ENCODE results near the gene NKX3-2. TPM values are rescaled to one million over a fixed set of nuclear protein-coding genes. Genes with fewer than 3 reads are reported as not detected.

The NKX3-2 gene
- total and polyA plus RNA-seq, 2 experiments from 2014 or later = under 0.01 TPM; not detected in 1

DNA sequence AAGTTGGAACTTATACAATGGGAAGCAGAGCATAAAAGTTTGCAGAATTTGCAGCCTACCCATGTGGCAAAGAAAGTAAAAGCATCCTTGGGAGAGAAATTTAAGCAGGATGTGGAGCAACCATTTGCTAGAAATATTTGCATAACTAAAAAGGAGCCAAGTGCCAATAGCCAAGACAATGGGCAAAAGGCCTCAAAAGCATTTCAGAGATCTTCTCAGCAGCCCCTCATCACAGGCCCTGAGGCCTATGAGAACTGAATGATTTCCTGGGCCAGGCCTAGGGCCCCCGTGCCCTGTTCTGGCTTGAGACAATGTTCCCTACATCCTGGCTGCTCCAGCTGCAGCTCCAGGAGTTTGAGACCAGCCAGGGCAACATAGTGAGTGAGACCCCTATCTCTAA is 34.9 kb downstream of the NKX3-2 start:
- H3K9me3 ChIP-seq (ENCODE audit: low read depth) = no peaks in the 10 kb centered on the region
- in situ Hi-C loops (cut with MboI) = no loop called here
- no peak overlapping the region for H3K4me3 ChIP-seq
- TF ChIP-seq EZH2phosphoT487 (IDR thresholded peaks at IDR 0.05; ENCODE audit: insufficient read depth, low read depth) (no peak), EZH2 (IDR thresholded peaks at IDR 0.05; ENCODE audit: insufficient read depth, poor library complexity, severe bottlenecking) (no peak)
- no peak overlapping the region for H3K4me2 ChIP-seq (ENCODE audit: unreplicated experiment)
- WGBS, 2 experiments (ENCODE audit: low coverage in 1 of 2, low lambda C conversion rate in 2 of 2, missing lambda C conversion rate in 2 of 2) = 33 to 58% methylated on average over 1 of the region's 1 CpG
- no peaks in the 10 kb centered on the region for H3K9me2 ChIP-seq (ENCODE audit: insufficient read depth)
- H3K27me3 ChIP-seq (replicated peaks; ENCODE audit: insufficient read depth) = peaks cover 12% of the 10 kb centered on the region; the same call in 1 of the 2 replicates
- no peaks in the 10 kb centered on the region for H4K20me1 ChIP-seq (ENCODE audit: insufficient read depth)
- no peak overlapping the region for H2AFZ ChIP-seq
- no peaks in the 10 kb centered on the region for H3K79me2 ChIP-seq (ENCODE audit: insufficient read depth)
- no peak overlapping the region for H3K27ac ChIP-seq
- H3K4me1 ChIP-seq (ENCODE audit: insufficient read depth) = no peaks in the 10 kb centered on the region
- H3K9ac ChIP-seq = no peak overlapping the region
- DNase-seq = no peak
- H3F3A ChIP-seq (ENCODE audit: insufficient read depth) = no peaks in the 10 kb centered on the region
- H3K36me3 ChIP-seq (ENCODE audit: low read depth) = no peaks in the 10 kb centered on the region

DNA sequence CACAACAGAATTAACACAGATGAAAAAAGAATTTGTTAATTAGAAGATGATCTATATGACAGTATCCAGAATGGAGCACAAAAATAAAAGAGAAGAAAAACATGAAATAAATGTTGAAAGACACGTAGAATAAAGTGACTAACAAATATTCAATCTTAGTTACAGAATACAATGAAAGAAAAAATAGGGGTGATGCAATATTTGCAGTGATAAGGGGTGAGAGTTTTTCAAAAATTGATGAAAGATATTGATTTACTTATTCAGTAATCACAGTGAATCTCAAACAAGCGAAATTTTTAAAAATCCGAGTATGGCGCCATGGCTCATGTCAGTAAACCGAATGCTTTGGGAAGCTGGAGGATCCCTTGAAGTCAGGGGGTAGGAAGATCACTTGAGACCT is 39.9 kb downstream of the NKX3-2 start:
- no peak overlapping the region for H3K4me3 ChIP-seq
- no peak overlapping the region for H3K27ac ChIP-seq
- H3K4me1 ChIP-seq (ENCODE audit: insufficient read depth) = no peaks in the 10 kb centered on the region
- H3K9me2 ChIP-seq (ENCODE audit: insufficient read depth) = no peaks in the 10 kb centered on the region
- H3K79me2 ChIP-seq (ENCODE audit: insufficient read depth) = no peaks in the 10 kb centered on the region
- TF ChIP-seq EZH2phosphoT487 (IDR thresholded peaks at IDR 0.05; ENCODE audit: insufficient read depth, low read depth) = no peak
- TF ChIP-seq EZH2 (IDR thresholded peaks at IDR 0.05; ENCODE audit: insufficient read depth, poor library complexity, severe bottlenecking) = no peak
- H3K27me3 ChIP-seq (replicated peaks; ENCODE audit: insufficient read depth) = peaks cover 4% of the 10 kb centered on the region
- no peaks in the 10 kb centered on the region for H3F3A ChIP-seq (ENCODE audit: insufficient read depth)
- H3K36me3 ChIP-seq (ENCODE audit: low read depth) = no peaks in the 10 kb centered on the region
- WGBS, 2 experiments (ENCODE audit: low coverage in 1 of 2, low lambda C conversion rate in 2 of 2, missing lambda C conversion rate in 2 of 2) = 84 to 87% methylated on average over 5 of the region's 5 CpGs
- no peak overlapping the region for H3K4me2 ChIP-seq (ENCODE audit: unreplicated experiment)
- H4K20me1 ChIP-seq (ENCODE audit: insufficient read depth) = no peaks in the 10 kb centered on the region
- H3K9me3 ChIP-seq (ENCODE audit: low read depth) = no peaks in the 10 kb centered on the region
- no peak overlapping the region for H2AFZ ChIP-seq
- DNase-seq = no peak
- in situ Hi-C loops (cut with MboI) = no loop called here
- H3K9ac ChIP-seq = no peak overlapping the region

DNA sequence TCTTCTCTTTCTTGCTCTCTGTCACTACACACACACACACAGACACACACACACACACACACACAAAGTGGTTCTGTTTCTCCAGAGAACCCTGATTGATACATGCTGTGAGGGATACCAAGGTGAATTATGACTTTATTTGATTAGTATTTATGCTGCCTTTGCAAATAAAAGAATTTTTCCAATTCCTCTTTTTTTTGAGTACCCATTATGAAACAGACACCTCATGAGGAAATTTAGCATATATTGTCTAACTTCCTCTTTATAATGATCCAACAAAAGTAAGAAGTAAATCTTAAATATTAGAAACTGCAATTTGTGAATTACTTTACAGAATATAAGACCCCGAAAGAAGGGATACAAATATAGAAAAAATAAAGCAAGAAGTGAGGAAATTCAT is 45.8 kb downstream of the NKX3-2 start:
- Histone ChIP-seq H3K9me2 (ENCODE audit: insufficient read depth) (no peaks in the 10 kb centered on the region), H3K79me2 (ENCODE audit: insufficient read depth) (no peaks in the 10 kb centered on the region), H3F3A (ENCODE audit: insufficient read depth) (no peaks in the 10 kb centered on the region), H3K9ac (no peak overlapping the region), H3K4me2 (ENCODE audit: unreplicated experiment) (no peak overlapping the region), H3K4me3 (no peak overlapping the region), H3K4me1 (ENCODE audit: insufficient read depth) (no peaks in the 10 kb centered on the region), H3K9me3 (ENCODE audit: low read depth) (no peaks in the 10 kb centered on the region), H3K27me3 (replicated peaks; ENCODE audit: insufficient read depth) (peaks cover 33% of the 10 kb centered on the region), H4K20me1 (ENCODE audit: insufficient read depth) (no peaks in the 10 kb centered on the region), H3K36me3 (ENCODE audit: low read depth) (no peaks in the 10 kb centered on the region), H2AFZ (no peak overlapping the region), H3K27ac (no peak overlapping the region)
- DNase-seq = no peak
- 56 to 57% methylated on average over 1 of the region's 1 CpG for WGBS, 2 experiments (ENCODE audit: low coverage in 1 of 2, low lambda C conversion rate in 2 of 2, missing lambda C conversion rate in 2 of 2)
- TF ChIP-seq EZH2phosphoT487 (IDR thresholded peaks at IDR 0.05; ENCODE audit: insufficient read depth, low read depth) (no peak), EZH2 (IDR thresholded peaks at IDR 0.05; ENCODE audit: insufficient read depth, poor library complexity, severe bottlenecking) (no peak)
- in situ Hi-C loops (cut with MboI) = no loop called here

DNA sequence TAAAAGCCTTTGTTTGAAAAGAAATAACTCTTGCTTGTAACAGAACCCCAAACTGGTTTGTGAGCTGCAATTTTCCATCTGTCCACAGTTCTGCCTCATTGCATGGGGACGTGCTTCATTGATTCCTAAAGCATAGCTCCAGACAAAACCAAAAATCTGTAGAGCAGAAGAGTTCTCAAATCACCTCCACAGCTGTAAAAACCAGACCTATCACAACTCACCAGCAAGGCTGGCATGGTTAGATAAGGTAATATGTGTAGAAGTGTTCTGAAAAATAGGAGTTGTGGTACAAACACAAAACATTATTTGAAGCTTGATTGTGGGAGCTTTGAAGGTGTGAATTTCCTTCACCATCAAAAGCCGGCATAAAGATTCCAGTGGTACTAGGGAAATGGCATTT is 47.7 kb downstream of the NKX3-2 start:
- Histone ChIP-seq H3K9ac (no peak overlapping the region), H3K4me1 (ENCODE audit: insufficient read depth) (no peaks in the 10 kb centered on the region), H3K9me2 (ENCODE audit: insufficient read depth) (no peaks in the 10 kb centered on the region), H3K36me3 (ENCODE audit: low read depth) (no peaks in the 10 kb centered on the region), H3K27me3 (replicated peaks; ENCODE audit: insufficient read depth) (peaks cover 33% of the 10 kb centered on the region), H3K27ac (no peak overlapping the region), H3K9me3 (ENCODE audit: low read depth) (no peaks in the 10 kb centered on the region), H3K4me2 (ENCODE audit: unreplicated experiment) (no peak overlapping the region), H3F3A (ENCODE audit: insufficient read depth) (no peaks in the 10 kb centered on the region), H4K20me1 (ENCODE audit: insufficient read depth) (no peaks in the 10 kb centered on the region), H3K79me2 (ENCODE audit: insufficient read depth) (no peaks in the 10 kb centered on the region), H2AFZ (no peak overlapping the region), H3K4me3 (no peak overlapping the region)
- WGBS, 2 experiments (ENCODE audit: low coverage in 1 of 2, low lambda C conversion rate in 2 of 2, missing lambda C conversion rate in 2 of 2) = 5 to 6% methylated on average over 2 of the region's 2 CpGs
- TF ChIP-seq EZH2phosphoT487 (IDR thresholded peaks at IDR 0.05; ENCODE audit: insufficient read depth, low read depth) (no peak), EZH2 (IDR thresholded peaks at IDR 0.05; ENCODE audit: insufficient read depth, poor library complexity, severe bottlenecking) (no peak)
- no peak for DNase-seq
- in situ Hi-C loops (cut with MboI) = no loop called here

DNA sequence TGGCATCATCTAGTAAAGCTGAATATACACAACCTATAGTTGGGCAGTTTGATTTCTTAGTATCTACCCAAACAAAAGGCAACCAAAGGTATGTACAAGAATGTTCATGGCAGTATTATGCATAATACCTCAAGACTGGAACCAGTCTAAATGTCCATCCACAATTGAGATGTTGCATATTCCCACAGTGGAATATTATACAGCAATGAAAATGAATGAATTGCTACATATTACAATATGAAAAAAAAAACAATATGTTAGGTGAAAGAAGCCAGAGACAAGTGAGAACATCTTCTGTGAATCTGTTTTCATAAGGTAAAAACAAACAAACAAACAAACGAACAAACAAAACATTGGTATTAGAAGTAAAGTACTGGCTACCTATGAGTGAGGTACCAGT is 48.6 kb downstream of the NKX3-2 start:
- no peaks in the 10 kb centered on the region for H3K79me2 ChIP-seq (ENCODE audit: insufficient read depth)
- no peaks in the 10 kb centered on the region for H4K20me1 ChIP-seq (ENCODE audit: insufficient read depth)
- H3K4me3 ChIP-seq = no peak overlapping the region
- TF ChIP-seq EZH2 (IDR thresholded peaks at IDR 0.05; ENCODE audit: insufficient read depth, poor library complexity, severe bottlenecking) = no peak
- no peak for TF ChIP-seq EZH2phosphoT487 (IDR thresholded peaks at IDR 0.05; ENCODE audit: insufficient read depth, low read depth)
- in situ Hi-C loops (cut with MboI) = no loop called here
- 16 to 30% methylated on average over 1 of the region's 1 CpG for WGBS, 2 experiments (ENCODE audit: low coverage in 1 of 2, low lambda C conversion rate in 2 of 2, missing lambda C conversion rate in 2 of 2)
- no peaks in the 10 kb centered on the region for H3K4me1 ChIP-seq (ENCODE audit: insufficient read depth)
- no peak overlapping the region for H3K9ac ChIP-seq
- DNase-seq = no peak
- no peak overlapping the region for H3K27ac ChIP-seq
- no peaks in the 10 kb centered on the region for H3K9me3 ChIP-seq (ENCODE audit: low read depth)
- H3K36me3 ChIP-seq (ENCODE audit: low read depth) = no peaks in the 10 kb centered on the region
- H3K9me2 ChIP-seq (ENCODE audit: insufficient read depth) = no peaks in the 10 kb centered on the region
- no peak overlapping the region for H2AFZ ChIP-seq
- H3F3A ChIP-seq (ENCODE audit: insufficient read depth) = no peaks in the 10 kb centered on the region
- no peak overlapping the region for H3K4me2 ChIP-seq (ENCODE audit: unreplicated experiment)
- peaks cover 33% of the 10 kb centered on the region for H3K27me3 ChIP-seq (replicated peaks; ENCODE audit: insufficient read depth)
